ENCODE measurements around the gene PHOX2A. TPM values are rescaled to one million over a fixed set of nuclear protein-coding genes. Genes with fewer than 3 reads are reported as not detected.

PHOX2A gene
- total and polyA plus RNA-seq, 2 of the 13 experiments (the other 11 are each of a cell fraction or from before 2014, with no cell fraction given): not detected

DNA sequence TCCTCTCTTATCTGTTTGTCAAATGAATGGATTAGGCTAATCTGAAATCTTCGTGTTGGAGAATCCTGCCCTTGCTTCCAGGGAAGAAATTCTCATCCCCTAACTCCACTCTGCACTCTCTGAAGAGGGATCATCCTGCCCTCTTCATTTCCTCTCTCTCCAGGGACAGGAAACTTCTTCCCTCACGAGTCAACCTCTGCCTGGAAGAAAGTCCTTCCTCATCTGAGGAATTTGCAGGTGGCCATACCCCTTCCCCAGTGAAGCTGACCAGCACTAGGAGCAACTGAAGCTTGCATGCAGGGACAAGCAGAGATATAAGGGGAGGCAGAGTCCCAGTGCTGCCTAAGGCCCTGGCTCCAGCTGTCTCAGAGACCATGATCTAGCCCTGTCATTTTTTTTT lies 3.6 kb upstream of the PHOX2A start:
- H4K20me1 ChIP-seq (ENCODE audit: insufficient read depth, low read length): no peaks in the 10 kb centered on the region

More for the DNA sequence above, 3.6 kb upstream of the PHOX2A start:
- no TSS peak for BruUV-seq (replicated peaks)
- intact Hi-C loops (cut with micrococcal nuclease; ENCODE audit: unreplicated experiment) (no loop called here), in situ Hi-C loops (cut with HindIII; ENCODE audit: extremely low pct_ligation_motif_present, low pct_unique_long_range_greater_than_20kb) (no loop called here)
- Histone ChIP-seq H3K4me1 (ENCODE audit: insufficient read depth, low read length) (no peaks in the 10 kb centered on the region), H3K9ac (ENCODE audit: insufficient read depth, low read depth, low read length) (no peak overlapping the region), H3K79me2 (ENCODE audit: insufficient read depth, low read length) (no peaks in the 10 kb centered on the region), H2AFZ (ENCODE audit: low read length) (no peak overlapping the region), H3K36me3 (replicated peaks in 1 of 2; ENCODE audit: control insufficient read depth in 1 of 2, insufficient read depth in 2 of 2, low read length in 2 of 2) (no peaks in the 10 kb centered on the region), H3K27me3 (ENCODE audit: control insufficient read depth in 1 of 2, insufficient read depth in 2 of 2, low read length in 2 of 2) (peaks cover 12 to 75% of the 10 kb centered on the region in 2 experiments), H3K4me2 (ENCODE audit: low read depth, low read length) (no peak overlapping the region), H3K27ac (ENCODE audit: extremely low read length, insufficient read depth, low read length) (no peak overlapping the region), H3K9me3 (ENCODE audit: low read length) (no peaks in the 10 kb centered on the region), H3K4me3 (replicated peaks in 1 of 3; ENCODE audit: insufficient read depth in 1 of 3, low read depth in 2 of 3, low read length in 3 of 3) (no peak overlapping the region)
- ChIA-PET POLR2A (no interaction called here), CTCF (ENCODE audit: low intra/inter-chr PET ratio, low total read pairs) (no interaction called here)
- WGBS (ENCODE audit: low lambda C conversion rate): 0% methylated on average over 2 of the region's 2 CpGs
- ATAC-seq (no peak), FAIRE-seq (no peak), DNase-seq (ENCODE audit: low spot score) (no peak)
- TF ChIP-seq ZSCAN9 (CRISPR knock-in tag; IDR thresholded peaks at IDR 0.05; ENCODE audit: borderline replicate concordance) (no peak), MYC (CRISPR knock-in tag; IDR thresholded peaks at IDR 0.05; ENCODE audit: borderline replicate concordance) (no peak), SIX4 (CRISPR knock-in tag; IDR thresholded peaks at IDR 0.05) (no peak), SETDB1 (CRISPR knock-in tag; IDR thresholded peaks at IDR 0.05; ENCODE audit: borderline replicate concordance) (no peak), ZBTB38 (CRISPR knock-in tag; IDR thresholded peaks at IDR 0.05) (no peak)
- TF ChIP-seq, protein P1, sequence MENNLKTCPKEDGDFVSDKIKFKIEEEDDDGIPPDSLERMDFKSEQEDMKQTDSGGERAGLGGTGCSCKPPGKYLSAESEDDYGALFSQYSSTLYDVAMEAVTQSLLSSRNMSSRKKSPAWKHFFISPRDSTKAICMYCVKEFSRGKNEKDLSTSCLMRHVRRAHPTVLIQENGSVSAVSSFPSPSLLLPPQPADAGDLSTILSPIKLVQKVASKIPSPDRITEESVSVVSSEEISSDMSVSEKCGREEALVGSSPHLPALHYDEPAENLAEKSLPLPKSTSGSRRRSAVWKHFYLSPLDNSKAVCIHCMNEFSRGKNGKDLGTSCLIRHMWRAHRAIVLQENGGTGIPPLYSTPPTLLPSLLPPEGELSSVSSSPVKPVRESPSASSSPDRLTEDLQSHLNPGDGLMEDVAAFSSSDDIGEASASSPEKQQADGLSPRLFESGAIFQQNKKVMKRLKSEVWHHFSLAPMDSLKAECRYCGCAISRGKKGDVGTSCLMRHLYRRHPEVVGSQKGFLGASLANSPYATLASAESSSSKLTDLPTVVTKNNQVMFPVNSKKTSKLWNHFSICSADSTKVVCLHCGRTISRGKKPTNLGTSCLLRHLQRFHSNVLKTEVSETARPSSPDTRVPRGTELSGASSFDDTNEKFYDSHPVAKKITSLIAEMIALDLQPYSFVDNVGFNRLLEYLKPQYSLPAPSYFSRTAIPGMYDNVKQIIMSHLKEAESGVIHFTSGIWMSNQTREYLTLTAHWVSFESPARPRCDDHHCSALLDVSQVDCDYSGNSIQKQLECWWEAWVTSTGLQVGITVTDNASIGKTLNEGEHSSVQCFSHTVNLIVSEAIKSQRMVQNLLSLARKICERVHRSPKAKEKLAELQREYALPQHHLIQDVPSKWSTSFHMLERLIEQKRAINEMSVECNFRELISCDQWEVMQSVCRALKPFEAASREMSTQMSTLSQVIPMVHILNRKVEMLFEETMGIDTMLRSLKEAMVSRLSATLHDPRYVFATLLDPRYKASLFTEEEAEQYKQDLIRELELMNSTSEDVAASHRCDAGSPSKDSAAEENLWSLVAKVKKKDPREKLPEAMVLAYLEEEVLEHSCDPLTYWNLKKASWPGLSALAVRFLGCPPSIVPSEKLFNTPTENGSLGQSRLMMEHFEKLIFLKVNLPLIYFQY (CRISPR knock-in tag; IDR thresholded peaks at IDR 0.05; ENCODE audit: borderline replicate concordance): no peak
